ENCODE measurements around the gene POLR3GL. TPM values are rescaled to one million over a fixed set of nuclear protein-coding genes. Genes with fewer than 3 reads are reported as not detected.

Gene POLR3GL
- total RNA-seq, 1 experiment from 2014 or later: 7.9 TPM

- H3K27me3 Mint-ChIP-seq (ENCODE audit: low read depth): no peaks in the 10 kb centered on the region
- Histone ChIP-seq H3K27me3 (ENCODE audit: insufficient read depth, low read length) (no peaks in the 10 kb centered on the region), H2AK5ac (ENCODE audit: insufficient read length, low read length) (no peak overlapping the region), H3K79me2 (ENCODE audit: insufficient read depth, low read length) (no peaks in the 10 kb centered on the region), H3K4me1 (ENCODE audit: insufficient read depth, low read length) (peaks cover 5% of the 10 kb centered on the region; the same call in 1 of the 2 replicates), H3K9ac (ENCODE audit: extremely low read depth, insufficient read length, low read length) (no peak overlapping the region), H3K56ac (ENCODE audit: insufficient read length, low read depth, low read length) (no peak overlapping the region), H4K5ac (ENCODE audit: insufficient read length, low read depth, low read length) (no peak overlapping the region), H2BK15ac (ENCODE audit: low read depth, low read length) (no peak overlapping the region), H4K8ac (replicated peaks; ENCODE audit: insufficient read length, low read depth, low read length) (no peak overlapping the region), H3K23me2 (ENCODE audit: insufficient read length, low read depth, low read length, poor library complexity, severe bottlenecking) (no peaks in the 10 kb centered on the region), H2BK5ac (ENCODE audit: insufficient read length, low read length) (no peak overlapping the region), H3K27ac (ENCODE audit: insufficient read length, low read depth, low read length) (no peak overlapping the region), H3T11ph (ENCODE audit: low read length) (no peak overlapping the region), H2BK120ac (ENCODE audit: low read depth, low read length, poor library complexity, severe bottlenecking) (no peak overlapping the region), H3K79me1 (ENCODE audit: insufficient read depth, low read depth, low read length, poor library complexity, severe bottlenecking) (no peaks in the 10 kb centered on the region), H3K4ac (ENCODE audit: low read depth, low read length) (no peak overlapping the region), H2BK12ac (ENCODE audit: insufficient read length, low read depth, low read length) (no peak overlapping the region), H3K9me3 (ENCODE audit: control insufficient read depth, low read depth, low read length) (no peaks in the 10 kb centered on the region), H3K23ac (ENCODE audit: insufficient read length, low read depth, low read length) (no peak overlapping the region), H3K4me2 (ENCODE audit: insufficient read depth, insufficient read length, low read length) (no peak overlapping the region), H4K91ac (ENCODE audit: insufficient read length, low read depth, low read length) (no peak overlapping the region), H3K14ac (ENCODE audit: insufficient read depth, low read length) (no peak overlapping the region), H2BK20ac (ENCODE audit: low read depth, low read length, poor library complexity, severe bottlenecking) (no peak overlapping the region), H3K18ac (ENCODE audit: insufficient read length, low read depth, low read length) (no peak overlapping the region), H4K20me1 (ENCODE audit: control insufficient read depth, insufficient read depth, insufficient read length) (no peaks in the 10 kb centered on the region), H2AFZ (ENCODE audit: low read length) (no peak overlapping the region)
- no peak overlapping the region; a peak in 1 of 7 replicates for H3K27ac Mint-ChIP-seq
- WGBS (ENCODE audit: extremely low coverage, insufficient read length, low lambda C conversion rate): no CpG with 5 or more reads among the region's 4 CpGs
- H3K9me3 Mint-ChIP-seq: no peaks in the 10 kb centered on the region
- DNase-seq: no peak
- H3K4me1 Mint-ChIP-seq: peaks cover 6 to 9% of the 10 kb centered on the region in 2 experiments
- TF ChIP-seq CTCF (conservative IDR thresholded peaks at IDR 0.05): no peak
- no peaks in the 10 kb centered on the region; a peak in 1 of 7 replicates for H3K36me3 Mint-ChIP-seq (ENCODE audit: insufficient read depth in 1 of 3, low read depth in 3 of 3)
- no peak overlapping the region for H3K4me3 Mint-ChIP-seq
Measured at GRCh38 chr1:145942405-145942804, 22.1 kb upstream of the POLR3GL start.

Measured in H9 (cell line).